Measurements from ENCODE around the gene MEPCE. TPM values are rescaled to one million over a fixed set of nuclear protein-coding genes. Genes with fewer than 3 reads are reported as not detected.
"Not testable (repeated sequence)": the region's sequence is repeated elsewhere in the genome, so short reads cannot be mapped to it uniquely, and the experiment has no call there.

Gene MEPCE
- total RNA-seq, 1 donor from 2014 or later: 18.5 TPM

- H3K9me3 Mint-ChIP-seq (ENCODE audit: unreplicated experiment): no peaks in the 10 kb centered on the region
- peaks cover 2% of the 10 kb centered on the region for H3K4me1 Mint-ChIP-seq (ENCODE audit: low read depth, unreplicated experiment)
- no peak overlapping the region for H3K4me3 Mint-ChIP-seq (ENCODE audit: unreplicated experiment)
- TF ChIP-seq CTCF (IDR thresholded peaks at IDR 0.05; ENCODE audit: partially characterized antibody, unreplicated experiment): no peak
- peak overlapping the region; percentile 22 for H3K27ac Mint-ChIP-seq (ENCODE audit: unreplicated experiment)
- peaks cover 2% of the 10 kb centered on the region for H3K27me3 Mint-ChIP-seq (ENCODE audit: unreplicated experiment)
- no peaks in the 10 kb centered on the region for H3K36me3 Mint-ChIP-seq (ENCODE audit: unreplicated experiment)
- DNase-seq: no peak
Measured at GRCh38 chr7:100449190-100449795, 19.7 kb downstream of the MEPCE start.

DNA sequence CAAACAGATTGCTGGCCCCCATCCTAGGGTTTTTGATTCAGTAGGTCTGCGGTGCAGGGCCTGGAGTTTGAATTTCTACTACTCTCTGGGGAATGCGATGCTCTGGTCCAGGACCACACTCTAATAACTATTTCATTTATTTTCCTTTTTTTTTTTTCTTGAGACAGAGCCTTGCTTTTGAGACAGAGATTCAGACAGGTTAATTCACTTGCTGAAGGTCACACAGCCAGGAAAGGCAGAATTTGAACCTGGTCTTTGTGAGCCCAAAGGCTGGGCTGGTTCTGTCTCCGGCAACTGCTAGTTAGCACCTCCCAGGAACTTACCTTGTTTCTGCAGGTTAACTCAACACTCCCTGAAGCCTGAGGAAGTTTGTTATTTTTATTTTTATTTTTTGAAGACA is 22.9 kb downstream of the MEPCE start:
- Mint-ChIP-seq H3K9me3 (ENCODE audit: unreplicated experiment) (no peaks in the 10 kb centered on the region), H3K4me3 (ENCODE audit: unreplicated experiment) (no peak overlapping the region), H3K36me3 (ENCODE audit: unreplicated experiment) (no peaks in the 10 kb centered on the region), H3K4me1 (ENCODE audit: low read depth, unreplicated experiment) (peaks cover 2% of the 10 kb centered on the region), H3K27me3 (ENCODE audit: unreplicated experiment) (peaks cover 3% of the 10 kb centered on the region), H3K27ac (ENCODE audit: unreplicated experiment) (no peak overlapping the region)
- no peak for DNase-seq
- no peak for TF ChIP-seq CTCF (IDR thresholded peaks at IDR 0.05; ENCODE audit: partially characterized antibody, unreplicated experiment)

DNA sequence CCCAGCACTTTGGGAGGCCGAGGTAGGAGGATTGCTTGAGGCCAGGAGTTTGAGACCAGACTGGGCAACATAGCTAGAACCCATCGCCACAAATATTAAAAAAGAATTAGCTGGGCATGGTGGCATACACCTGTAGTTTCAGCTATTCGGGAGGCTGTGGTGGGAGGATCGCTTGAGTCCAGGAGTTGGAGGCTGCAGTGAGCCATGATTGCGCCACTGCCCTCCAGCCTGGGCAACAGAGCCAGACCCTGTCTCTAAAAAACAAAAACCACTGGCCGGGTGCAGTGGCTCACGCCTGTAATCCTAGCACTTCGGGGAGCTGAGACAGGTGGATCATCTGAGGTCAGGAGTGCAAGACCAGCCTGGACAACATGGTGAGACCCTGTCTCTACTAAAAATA is 24.2 kb downstream of the MEPCE start:
- not testable (repeated sequence) for H3K4me3 Mint-ChIP-seq (ENCODE audit: unreplicated experiment); H3K36me3 Mint-ChIP-seq (ENCODE audit: unreplicated experiment); H3K27me3 Mint-ChIP-seq (ENCODE audit: unreplicated experiment); H3K27ac Mint-ChIP-seq (ENCODE audit: unreplicated experiment); H3K4me1 Mint-ChIP-seq (ENCODE audit: low read depth, unreplicated experiment); DNase-seq; H3K9me3 Mint-ChIP-seq (ENCODE audit: unreplicated experiment)

DNA sequence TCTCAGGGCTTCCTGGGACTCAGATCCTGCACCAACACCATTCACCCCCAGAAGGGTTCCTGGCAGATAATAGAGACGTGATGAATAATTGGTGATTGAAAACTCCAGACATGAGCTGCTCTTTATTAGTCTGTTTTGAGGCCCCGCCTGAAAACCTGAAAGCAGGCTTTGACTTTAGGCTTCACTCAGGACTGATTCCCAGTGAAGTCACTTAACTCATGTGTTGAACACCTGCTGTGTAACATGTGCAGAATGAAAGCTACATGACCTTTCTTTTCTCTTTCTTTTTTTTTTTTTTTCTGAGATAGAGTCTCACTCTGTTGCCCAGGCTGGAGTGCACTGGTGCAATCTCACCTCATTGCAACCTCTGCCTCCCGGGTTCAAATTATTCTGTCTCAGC is 25.6 kb downstream of the MEPCE start:
- peaks cover 2% of the 10 kb centered on the region for H3K4me1 Mint-ChIP-seq (ENCODE audit: low read depth, unreplicated experiment)
- H3K27ac Mint-ChIP-seq (ENCODE audit: unreplicated experiment): no peak overlapping the region
- no peak for DNase-seq
- TF ChIP-seq CTCF (IDR thresholded peaks at IDR 0.05; ENCODE audit: partially characterized antibody, unreplicated experiment): no peak
- H3K27me3 Mint-ChIP-seq (ENCODE audit: unreplicated experiment): peaks cover 1% of the 10 kb centered on the region
- no peaks in the 10 kb centered on the region for H3K9me3 Mint-ChIP-seq (ENCODE audit: unreplicated experiment)
- H3K4me3 Mint-ChIP-seq (ENCODE audit: unreplicated experiment): no peak overlapping the region
- no peaks in the 10 kb centered on the region for H3K36me3 Mint-ChIP-seq (ENCODE audit: unreplicated experiment)

DNA sequence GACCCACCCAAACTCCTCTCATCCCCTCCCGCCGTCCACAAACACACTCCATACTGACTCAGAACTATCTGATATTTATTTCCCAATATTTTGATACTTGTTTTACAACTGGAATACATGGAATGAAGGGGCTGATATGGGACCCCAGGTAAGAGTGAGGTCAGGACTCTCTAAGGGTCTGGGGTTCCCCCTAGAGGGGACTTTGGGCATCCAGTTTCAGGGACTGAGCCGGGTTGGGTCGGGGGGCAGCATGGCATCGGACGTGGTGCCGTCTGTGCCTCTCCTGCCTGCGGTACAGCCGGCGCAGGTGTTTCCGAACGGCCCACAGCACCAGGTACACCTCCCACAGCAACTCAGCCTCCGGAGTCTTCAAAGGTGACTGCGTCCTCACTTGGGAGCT is 26.9 kb downstream of the MEPCE start:
- Mint-ChIP-seq H3K27ac (ENCODE audit: unreplicated experiment) (no peak overlapping the region), H3K4me1 (ENCODE audit: low read depth, unreplicated experiment) (peaks cover 2% of the 10 kb centered on the region), H3K9me3 (ENCODE audit: unreplicated experiment) (no peaks in the 10 kb centered on the region), H3K36me3 (ENCODE audit: unreplicated experiment) (no peaks in the 10 kb centered on the region), H3K4me3 (ENCODE audit: unreplicated experiment) (no peak overlapping the region), H3K27me3 (ENCODE audit: unreplicated experiment) (peaks cover 1% of the 10 kb centered on the region)
- DNase-seq: no peak
- no peak for TF ChIP-seq CTCF (IDR thresholded peaks at IDR 0.05; ENCODE audit: partially characterized antibody, unreplicated experiment)

Measured in glutamatergic neuron (in vitro differentiated cells).